ENCODE results near the gene ATP10A. TPM values are rescaled to one million over a fixed set of nuclear protein-coding genes. Genes with fewer than 3 reads are reported as not detected.

ATP10A gene
- total RNA-seq, 4 donors from 2014 or later, result 2.7 to 7.0 (median 3.4) TPM

GRCh38 chr15:25871403-25871802 is 8.3 kb upstream of the ATP10A start:
- Histone ChIP-seq H3K4me3 (replicated peaks in 1 of 3) (no peak overlapping the region), H3K36me3 (no peaks in the 10 kb centered on the region), H3K27ac (no peak overlapping the region), H3K4me1 (no peaks in the 10 kb centered on the region), H3K27me3 (no peaks in the 10 kb centered on the region), H3K9me3 (no peaks in the 10 kb centered on the region)
- intact Hi-C loops (cut with DNase I), result no loop called here
- no peak for TF ChIP-seq POLR2A (IDR thresholded peaks at IDR 0.05)
- TF ChIP-seq CTCF (IDR thresholded peaks at IDR 0.05), result no peak
- no peak for DNase-seq

GRCh38 chr15:25870938-25871337 is 7.8 kb upstream of the ATP10A start:
- Histone ChIP-seq H3K27ac (no peak overlapping the region), H3K36me3 (no peaks in the 10 kb centered on the region), H3K4me3 (replicated peaks in 1 of 3) (no peak overlapping the region), H3K27me3 (no peaks in the 10 kb centered on the region), H3K4me1 (no peaks in the 10 kb centered on the region), H3K9me3 (no peaks in the 10 kb centered on the region)
- TF ChIP-seq POLR2A (IDR thresholded peaks at IDR 0.05) (no peak), CTCF (IDR thresholded peaks at IDR 0.05) (no peak)
- intact Hi-C loops (cut with DNase I), result no loop called here
- no peak for DNase-seq
- 88 to 89% methylated on average over 2 of the region's 2 CpGs for WGBS, 2 donors

- H3K4me3 ChIP-seq (replicated peaks in 1 of 3), result no peak overlapping the region
- no peaks in the 10 kb centered on the region for H3K36me3 ChIP-seq
- intact Hi-C loops (cut with DNase I), result no loop called here
- TF ChIP-seq POLR2A (IDR thresholded peaks at IDR 0.05), result no peak
- TF ChIP-seq CTCF (IDR thresholded peaks at IDR 0.05), result no peak
- no peaks in the 10 kb centered on the region for H3K9me3 ChIP-seq
- no peaks in the 10 kb centered on the region for H3K27me3 ChIP-seq
- H3K27ac ChIP-seq, result no peak overlapping the region
- 63 to 74% methylated on average over 8 of the region's 8 CpGs for WGBS, 2 donors
- no peaks in the 10 kb centered on the region for H3K4me1 ChIP-seq
- no peak for DNase-seq
These were observed 6.6 kb upstream of the ATP10A start for GRCh38 chr15:25869701-25870100.

GRCh38 chr15:25866874-25867273 is 3.7 kb upstream of the ATP10A start:
- Histone ChIP-seq H3K27me3 (no peaks in the 10 kb centered on the region), H3K4me1 (no peaks in the 10 kb centered on the region), H3K9me3 (no peaks in the 10 kb centered on the region), H3K36me3 (no peaks in the 10 kb centered on the region), H3K27ac (no peak overlapping the region), H3K4me3 (replicated peaks in 1 of 3) (no peak overlapping the region)
- no peak for TF ChIP-seq POLR2A (IDR thresholded peaks at IDR 0.05)
- no peak for TF ChIP-seq CTCF (IDR thresholded peaks at IDR 0.05)
- no peak for DNase-seq
- intact Hi-C loops (cut with DNase I), result no loop called here
- WGBS, 2 donors, result 95 to 96% methylated on average over 7 of the region's 7 CpGs

GRCh38 chr15:25866251-25866650 is 3.1 kb upstream of the ATP10A start:
- intact Hi-C loops (cut with DNase I), result no loop called here
- Histone ChIP-seq H3K4me3 (replicated peaks in 1 of 3) (no peak overlapping the region), H3K36me3 (no peaks in the 10 kb centered on the region), H3K27ac (no peak overlapping the region), H3K4me1 (peaks cover 0 to 5% of the 10 kb centered on the region in 2 donors), H3K9me3 (no peaks in the 10 kb centered on the region), H3K27me3 (no peaks in the 10 kb centered on the region)
- DNase-seq, result no peak
- TF ChIP-seq CTCF (IDR thresholded peaks at IDR 0.05) (no peak), POLR2A (IDR thresholded peaks at IDR 0.05) (no peak)
- WGBS, 2 donors, result 89 to 90% methylated on average over 8 of the region's 8 CpGs
